HEK293T (cell line): ENCODE results near the gene CEP135.
A peak's percentile ranks its signal among the peaks of the same experiment; 100 is the strongest.

ENCODE experiments used
- CTCF ChIA-PET: fragments of 350-600 bp; formaldehyde crosslinking; extraction: SDS; loops from one replicate; lab custom pipeline; 2021; ENCODE audit warnings: antibody characterized with exemption, inconsistent platforms; lab: Yijun Ruan, JAX
- POLR2A ChIA-PET: fragments of 350-600 bp; formaldehyde crosslinking; extraction: SDS; loops from one replicate; lab custom pipeline; 2020; ENCODE audit warnings: antibody characterized with exemption, inconsistent platforms; lab: Yijun Ruan, JAX
- DNase-seq: peaks from one replicate; pipeline ENCODE4 v3.0.0; 2012; ENCODE audit warnings: mixed read lengths; ENCODE audit errors: extremely low spot score
- ARNT ChIP-seq: fragments of 450-650 bp; IDR thresholded peaks from 2 replicates; pipeline ENCODE4 v1.6.1; 2017; ENCODE audit warnings: mild to moderate bottlenecking
- BHLHE40 ChIP-seq: fragments of 450-650 bp; IDR thresholded peaks from 2 replicates; pipeline ENCODE4 v1.6.1; 2016; ENCODE audit warnings: mild to moderate bottlenecking, moderate library complexity, borderline replicate concordance
- CTBP1 ChIP-seq: fragments of 450-650 bp; IDR thresholded peaks from 2 replicates; pipeline ENCODE4 v1.6.1; 2016; ENCODE audit warnings: borderline replicate concordance
- ELF4 ChIP-seq: fragments of 450-650 bp; IDR thresholded peaks from 2 replicates; pipeline ENCODE4 v1.6.1; 2017; ENCODE audit warnings: antibody characterized with exemption
- FOXA1 ChIP-seq: fragments of 450-650 bp; IDR thresholded peaks from 2 replicates; pipeline ENCODE4 v1.6.1; 2016; ENCODE audit warnings: mild to moderate bottlenecking
- FOXK2 ChIP-seq: fragments of 450-650 bp; IDR thresholded peaks from 2 replicates; pipeline ENCODE4 v1.6.1; 2016; ENCODE audit warnings: mild to moderate bottlenecking
- FOXM1 ChIP-seq: fragments of 450-650 bp; IDR thresholded peaks from 2 replicates; pipeline ENCODE4 v1.6.1; 2017; ENCODE audit warnings: mild to moderate bottlenecking, borderline replicate concordance
- HDGF ChIP-seq: fragments of 450-650 bp; IDR thresholded peaks from 2 replicates; pipeline ENCODE4 v1.6.1; 2017; ENCODE audit warnings: antibody characterized with exemption, borderline replicate concordance
- L3MBTL2 ChIP-seq: fragments of 450-650 bp; conservative IDR thresholded peaks from 2 replicates; pipeline ENCODE4 v1.6.1; 2016; ENCODE audit warnings: mild to moderate bottlenecking
- LEF1 ChIP-seq: fragments of 450-650 bp; IDR thresholded peaks from 2 replicates; pipeline ENCODE4 v1.6.1; 2017; ENCODE audit warnings: mild to moderate bottlenecking, borderline replicate concordance
- NFRKB ChIP-seq: fragments of 450-650 bp; IDR thresholded peaks from 2 replicates; pipeline ENCODE4 v1.6.1; 2016; ENCODE audit warnings: mild to moderate bottlenecking, moderate library complexity
- SP1 ChIP-seq: fragments of 450-650 bp; IDR thresholded peaks from 2 replicates; pipeline ENCODE4 v1.6.1; 2017
- SUZ12 ChIP-seq: fragments of 450-650 bp; IDR thresholded peaks from 2 replicates; pipeline ENCODE4 v1.6.1; 2016; ENCODE audit warnings: mild to moderate bottlenecking
- TARDBP ChIP-seq: fragments of 450-650 bp; IDR thresholded peaks from 2 replicates; pipeline ENCODE4 v1.6.1; 2016
- ZNF384 ChIP-seq: fragments of 450-650 bp; IDR thresholded peaks from 2 replicates; pipeline ENCODE4 v1.6.1; 2016
- TF ChIP-seq, protein P1 (sequence below): fragments of 450-650 bp; IDR thresholded peaks from 2 replicates; pipeline ENCODE4 v1.6.1; 2016

Gene CEP135

DNA sequence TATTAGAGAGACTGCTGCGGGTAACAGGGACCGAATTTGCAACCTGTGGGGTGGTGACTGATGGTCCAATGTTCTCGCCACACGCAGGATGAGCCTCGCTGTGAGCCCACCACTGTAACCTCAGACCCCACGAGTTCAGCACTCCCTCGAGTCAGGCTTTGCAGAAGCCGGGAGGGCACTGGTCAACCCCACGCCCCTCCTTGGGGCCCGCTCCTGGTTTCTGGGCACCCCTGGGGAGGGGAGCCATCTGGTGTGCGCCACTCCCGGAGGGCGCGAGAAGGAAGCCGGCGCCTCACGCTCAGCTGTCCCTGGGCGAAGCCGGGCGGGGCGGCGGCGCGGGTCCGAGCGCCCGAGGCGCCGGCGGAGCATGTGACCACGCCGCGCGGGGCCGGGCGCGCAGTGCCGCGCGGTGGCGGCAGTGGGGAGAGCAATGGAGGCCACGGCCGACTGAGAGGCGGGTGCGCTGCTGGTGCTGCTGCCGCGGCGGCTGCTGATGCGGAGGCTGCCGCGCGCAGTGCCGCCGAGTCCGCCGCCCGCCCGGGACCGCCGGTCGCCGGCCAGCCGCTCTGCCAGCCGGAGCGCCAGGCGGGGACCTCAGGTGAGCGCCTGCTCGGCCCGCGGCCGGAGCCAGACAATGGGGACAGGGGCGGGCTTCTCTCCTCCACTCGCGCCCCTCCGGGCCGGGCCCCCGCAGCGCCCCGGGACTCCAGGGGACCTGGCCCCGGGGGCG lies 100.1 kb downstream of the CEP135 start:
- peak; percentile 80 for DNase-seq
- TF ChIP-seq L3MBTL2 (peak; percentile 30; the same call in 1 of the 2 replicates), FOXK2 (no peak), FOXM1 (peak; percentile 8; the same call in 1 of the 2 replicates), LEF1 (no peak), SP1 (no peak), ARNT (0 out of 2 replicates have a peak, but pooled peaks have one; percentile 43), TARDBP (no peak)
- TF ChIP-seq, protein P1, sequence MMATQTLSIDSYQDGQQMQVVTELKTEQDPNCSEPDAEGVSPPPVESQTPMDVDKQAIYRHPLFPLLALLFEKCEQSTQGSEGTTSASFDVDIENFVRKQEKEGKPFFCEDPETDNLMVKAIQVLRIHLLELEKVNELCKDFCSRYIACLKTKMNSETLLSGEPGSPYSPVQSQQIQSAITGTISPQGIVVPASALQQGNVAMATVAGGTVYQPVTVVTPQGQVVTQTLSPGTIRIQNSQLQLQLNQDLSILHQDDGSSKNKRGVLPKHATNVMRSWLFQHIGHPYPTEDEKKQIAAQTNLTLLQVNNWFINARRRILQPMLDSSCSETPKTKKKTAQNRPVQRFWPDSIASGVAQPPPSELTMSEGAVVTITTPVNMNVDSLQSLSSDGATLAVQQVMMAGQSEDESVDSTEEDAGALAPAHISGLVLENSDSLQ, result no peak
- POLR2A ChIA-PET, result interaction anchor here (1.1 kb wide), 1 partner anchor 19 kb away, joined by 3 read pairs; no protein-coding TSS in a partner anchor
- CTCF ChIA-PET, result no interaction called here

DNA sequence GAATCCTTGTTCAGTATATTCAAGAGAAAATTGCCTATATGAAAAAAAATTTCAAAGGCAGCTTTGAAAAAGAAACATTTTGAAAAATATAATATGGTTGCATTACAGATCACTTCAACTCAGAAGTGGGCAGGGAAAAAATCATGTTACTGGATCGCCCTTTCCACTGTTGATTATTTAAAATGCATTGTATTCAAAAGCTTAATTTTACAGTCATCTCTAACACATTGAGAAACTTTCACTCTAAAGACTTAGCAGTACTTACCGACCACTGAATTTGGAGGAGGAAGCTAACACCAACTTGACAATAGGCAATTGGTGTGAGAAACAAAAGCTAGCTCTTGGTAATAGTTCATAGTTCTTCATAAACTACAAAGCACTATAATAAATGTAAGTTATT lies 101.9 kb downstream of the CEP135 start:
- ChIA-PET POLR2A (interaction anchor here (1.7 kb wide), 1 partner anchor 337 kb away, joined by 4 read pairs; the partner anchor contains the start of gene AASDH), CTCF (interaction anchor here (1.5 kb wide), 1 partner anchor 11 kb away, joined by 3 read pairs; no protein-coding TSS in a partner anchor)
- no peak for DNase-seq

DNA sequence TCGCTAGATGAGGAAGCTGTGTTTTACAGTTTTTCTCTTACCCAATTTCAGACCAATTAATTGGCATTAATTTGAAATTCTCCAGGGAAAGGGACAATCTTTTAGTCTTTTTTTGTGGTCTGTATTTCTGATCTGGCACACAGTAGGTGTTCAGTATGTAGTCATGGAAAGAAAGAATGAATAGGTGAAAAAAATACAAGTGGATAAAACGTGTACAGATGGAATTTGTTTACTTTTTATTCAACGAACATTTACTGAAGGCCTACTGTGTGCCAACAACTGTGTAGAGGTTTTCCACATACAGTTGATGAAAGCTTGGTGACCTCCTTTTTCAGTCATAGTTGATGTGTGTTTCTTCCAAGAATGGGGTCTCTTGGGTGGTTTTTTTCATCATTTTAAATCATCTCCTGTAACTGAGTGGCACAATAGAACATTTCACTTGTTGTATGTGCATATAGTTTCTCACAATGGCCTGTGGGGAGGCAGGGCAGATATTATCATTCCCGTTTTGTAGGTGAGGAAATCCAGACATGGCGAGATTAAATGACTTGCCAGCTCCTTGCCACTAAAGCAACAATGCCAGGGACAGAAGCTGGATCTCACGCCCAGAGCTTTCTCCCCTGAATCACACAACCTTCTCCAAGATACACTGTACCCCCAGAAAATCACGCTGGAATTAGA lies 102.4 kb downstream of the CEP135 start:
- CTCF ChIA-PET, result interaction anchor here (1.5 kb wide), 1 partner anchor 12 kb away, joined by 3 read pairs; no protein-coding TSS in a partner anchor
- TF ChIP-seq, protein P1, result no peak
- no peak for TF ChIP-seq ARNT
- no peak for TF ChIP-seq CTBP1
- TF ChIP-seq HDGF, result no peak
- no peak for TF ChIP-seq LEF1
- no peak for TF ChIP-seq FOXM1
- TF ChIP-seq TARDBP, result no peak
- TF ChIP-seq FOXA1, result no peak
- no peak for TF ChIP-seq ELF4
- POLR2A ChIA-PET, result interaction anchor here (1.7 kb wide), 1 partner anchor 336 kb away, joined by 4 read pairs; the partner anchor contains the start of gene AASDH
- no peak for DNase-seq

More for the DNA sequence above, 101.9 kb downstream of the CEP135 start:
- no peak for TF ChIP-seq ARNT
- TF ChIP-seq ELF4, result no peak
- TF ChIP-seq HDGF, result no peak
- TF ChIP-seq TARDBP, result no peak
- no peak for TF ChIP-seq LEF1
- TF ChIP-seq BHLHE40, result no peak
- TF ChIP-seq FOXM1, result no peak
- TF ChIP-seq NFRKB, result no peak
- TF ChIP-seq, protein P1, result no peak
- no peak for TF ChIP-seq SP1
- no peak for TF ChIP-seq FOXA1
- TF ChIP-seq CTBP1, result no peak
- TF ChIP-seq FOXK2, result no peak
- no peak for TF ChIP-seq ZNF384
- no peak for TF ChIP-seq L3MBTL2
- TF ChIP-seq SUZ12, result no peak

DNA sequence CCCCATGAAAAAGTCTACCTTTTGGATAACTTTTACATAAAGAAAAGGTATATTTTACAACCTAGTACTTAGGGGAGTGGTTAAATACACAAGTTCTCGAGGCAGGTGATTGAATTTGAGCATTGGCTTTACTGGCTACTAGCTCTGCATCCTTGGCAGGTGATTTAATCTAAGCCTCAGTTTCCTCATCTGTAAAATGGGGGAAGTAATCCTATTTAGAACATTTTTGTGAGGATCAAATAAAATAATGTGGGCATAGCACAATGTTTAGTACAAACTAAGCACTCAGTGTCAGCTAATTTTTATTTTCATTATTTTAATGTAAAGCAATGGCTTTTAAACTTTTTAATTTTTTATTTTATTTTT lies 102.9 kb downstream of the CEP135 start:
- CTCF ChIA-PET, result no interaction called here
- DNase-seq, result no peak
- POLR2A ChIA-PET, result interaction anchor here (1.7 kb wide), 1 partner anchor 336 kb away, joined by 4 read pairs; the partner anchor contains the start of gene AASDH
- no peak for TF ChIP-seq FOXA1
- no peak for TF ChIP-seq LEF1
- no peak for TF ChIP-seq ZNF384
- no peak for TF ChIP-seq FOXM1

DNA sequence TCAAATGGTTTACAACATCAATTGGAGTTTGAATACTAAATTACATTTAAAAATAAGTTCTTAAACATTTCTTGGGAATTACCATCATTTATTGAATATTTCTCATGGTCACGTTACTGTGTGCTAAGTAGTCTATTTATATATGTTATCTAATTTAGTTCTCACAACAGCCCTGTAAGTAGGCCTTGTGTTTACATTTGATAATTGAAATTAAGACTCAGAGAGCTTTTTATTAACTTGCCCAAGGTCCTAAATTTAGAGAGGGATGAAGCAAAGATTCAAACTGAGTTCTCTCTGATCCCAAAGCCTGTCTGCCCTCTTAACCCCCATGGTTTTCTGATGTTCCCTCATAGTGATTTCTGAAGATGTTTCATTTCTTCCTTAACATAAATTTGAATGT lies 103.7 kb downstream of the CEP135 start:
- CTCF ChIA-PET, result no interaction called here
- TF ChIP-seq CTBP1, result no peak
- TF ChIP-seq FOXM1, result no peak
- no peak for TF ChIP-seq FOXA1
- no peak for TF ChIP-seq L3MBTL2
- TF ChIP-seq BHLHE40, result no peak
- no peak for TF ChIP-seq ARNT
- TF ChIP-seq SP1, result no peak
- no peak for TF ChIP-seq ELF4
- TF ChIP-seq SUZ12, result no peak
- no peak for TF ChIP-seq HDGF
- TF ChIP-seq FOXK2, result no peak
- POLR2A ChIA-PET, result no interaction called here
- no peak for DNase-seq

DNA sequence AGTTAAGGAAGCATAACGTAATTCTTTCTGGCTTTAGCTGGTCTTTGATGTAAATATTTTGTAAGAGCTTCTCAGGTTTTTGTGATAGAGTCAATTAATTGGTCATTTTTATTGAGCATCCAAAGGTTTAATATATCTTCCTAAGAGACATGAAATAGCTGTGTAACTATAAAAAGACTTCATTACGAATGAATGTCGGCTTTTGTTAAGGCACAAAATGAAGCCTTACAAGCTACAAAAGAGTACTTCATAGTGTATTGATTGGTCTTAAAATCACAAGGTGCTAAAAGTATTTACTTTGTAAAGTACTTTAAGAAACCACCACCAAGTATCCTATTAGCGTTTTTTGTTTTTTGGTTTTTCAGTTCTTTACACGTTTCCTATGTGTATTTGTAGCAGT lies 104.2 kb downstream of the CEP135 start:
- POLR2A ChIA-PET, result interaction anchor here (1.1 kb wide), 1 partner anchor 334 kb away, joined by 3 read pairs; the partner anchor contains the start of gene AASDH
- no peak for DNase-seq
- TF ChIP-seq SP1 (no peak), HDGF (no peak), CTBP1 (no peak), SUZ12 (no peak), FOXK2 (no peak), L3MBTL2 (no peak), FOXA1 (no peak), NFRKB (no peak), ELF4 (no peak), FOXM1 (no peak), ZNF384 (no peak), LEF1 (no peak), BHLHE40 (no peak), TARDBP (no peak), ARNT (no peak)
- TF ChIP-seq, protein P1, result no peak
- CTCF ChIA-PET, result no interaction called here
